Neural crest cell (in vitro differentiated cells): ENCODE measurements around the gene FUNDC2. TPM values are rescaled to one million over a fixed set of nuclear protein-coding genes. Genes with fewer than 3 reads are reported as not detected.
A peak's percentile ranks its signal among the peaks of the same experiment; 100 is the strongest.

Experiments used
- DNase-seq: peaks from one replicate; pipeline ENCODE4 v3.0.0; 2021; ENCODE audit warnings: low read depth, mixed read lengths, low spot score
- H3K27ac Mint-ChIP-seq: one replicate; pipeline ENCODE4 v1.8.0; 2021; ENCODE audit warnings: mild to moderate bottlenecking, mixed read lengths; ENCODE audit not compliant: unreplicated experiment
- H3K27me3 Mint-ChIP-seq: 2 replicates; pipeline ENCODE4 v1.8.0; 2021; ENCODE audit warnings: low read depth, mild to moderate bottlenecking, mixed read lengths
- H3K36me3 Mint-ChIP-seq: 2 replicates; pipeline ENCODE4 v1.8.0; 2021; ENCODE audit warnings: low read depth, mild to moderate bottlenecking, mixed read lengths
- H3K4me1 Mint-ChIP-seq: 2 replicates; pipeline ENCODE4 v1.8.0; 2021; ENCODE audit warnings: mixed read lengths
- H3K4me3 Mint-ChIP-seq: one replicate; pipeline ENCODE4 v1.8.0; 2021; ENCODE audit warnings: mild to moderate bottlenecking, mixed read lengths
- H3K9me3 Mint-ChIP-seq: 2 replicates; pipeline ENCODE4 v1.8.0; 2021; ENCODE audit warnings: mixed read lengths
- total RNA-seq: library from RNA; stranded (reverse); gene quantifications from 2 replicates; pipeline ENCODE4 v1.2.1, GENCODE V29; 2021
- TF ChIP-seq, protein P1 (sequence below): fragments of 200-600 bp; sonication (generic); conservative IDR thresholded peaks from 2 replicates; pipeline ENCODE4 v1.5.0; 2021; ENCODE audit warnings: antibody characterized with exemption, mild to moderate bottlenecking

Gene FUNDC2
- total RNA-seq, 1 donor from 2014 or later: 105 TPM

DNA sequence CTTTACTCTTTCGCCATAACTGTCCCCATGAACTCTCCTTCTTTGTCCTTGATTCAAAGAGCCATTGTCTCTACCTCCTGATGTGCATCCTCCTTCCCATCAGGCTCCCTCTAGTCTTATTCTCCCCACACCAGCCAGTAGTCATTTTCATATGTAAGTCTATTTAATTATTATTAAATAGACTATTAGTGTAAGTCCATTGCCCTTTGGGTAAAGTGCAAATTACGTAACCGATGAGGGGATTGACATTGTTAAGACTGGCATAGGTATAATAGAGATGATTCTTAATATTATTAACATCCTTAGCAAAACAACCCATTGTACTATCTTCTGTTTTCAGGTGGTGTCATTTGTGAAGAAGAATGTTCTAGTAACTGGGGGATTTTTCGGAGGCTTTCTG lies 27.6 kb downstream of the FUNDC2 start:
- Mint-ChIP-seq H3K9me3 (peaks cover 4% of the 10 kb centered on the region), H3K36me3 (peaks cover 16% of the 10 kb centered on the region), H3K4me1 (peaks cover 3% of the 10 kb centered on the region), H3K27me3 (no peaks in the 10 kb centered on the region), H3K27ac (no peak overlapping the region), H3K4me3 (no peak overlapping the region)
- DNase-seq: no peak
- TF ChIP-seq, protein P1, sequence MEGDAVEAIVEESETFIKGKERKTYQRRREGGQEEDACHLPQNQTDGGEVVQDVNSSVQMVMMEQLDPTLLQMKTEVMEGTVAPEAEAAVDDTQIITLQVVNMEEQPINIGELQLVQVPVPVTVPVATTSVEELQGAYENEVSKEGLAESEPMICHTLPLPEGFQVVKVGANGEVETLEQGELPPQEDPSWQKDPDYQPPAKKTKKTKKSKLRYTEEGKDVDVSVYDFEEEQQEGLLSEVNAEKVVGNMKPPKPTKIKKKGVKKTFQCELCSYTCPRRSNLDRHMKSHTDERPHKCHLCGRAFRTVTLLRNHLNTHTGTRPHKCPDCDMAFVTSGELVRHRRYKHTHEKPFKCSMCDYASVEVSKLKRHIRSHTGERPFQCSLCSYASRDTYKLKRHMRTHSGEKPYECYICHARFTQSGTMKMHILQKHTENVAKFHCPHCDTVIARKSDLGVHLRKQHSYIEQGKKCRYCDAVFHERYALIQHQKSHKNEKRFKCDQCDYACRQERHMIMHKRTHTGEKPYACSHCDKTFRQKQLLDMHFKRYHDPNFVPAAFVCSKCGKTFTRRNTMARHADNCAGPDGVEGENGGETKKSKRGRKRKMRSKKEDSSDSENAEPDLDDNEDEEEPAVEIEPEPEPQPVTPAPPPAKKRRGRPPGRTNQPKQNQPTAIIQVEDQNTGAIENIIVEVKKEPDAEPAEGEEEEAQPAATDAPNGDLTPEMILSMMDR: no peak

GRCh38 chrX:155055494-155055893 lies 28.9 kb downstream of the FUNDC2 start:
- Mint-ChIP-seq H3K27me3 (no peaks in the 10 kb centered on the region), H3K4me3 (no peak overlapping the region), H3K36me3 (peaks cover 13% of the 10 kb centered on the region), H3K4me1 (peaks cover 3% of the 10 kb centered on the region), H3K9me3 (peaks cover 4% of the 10 kb centered on the region), H3K27ac (no peak overlapping the region)
- DNase-seq: no peak
- TF ChIP-seq, protein P1: no peak

GRCh38 chrX:155056471-155056870 lies 29.8 kb downstream of the FUNDC2 start:
- Mint-ChIP-seq H3K4me3 (no peak overlapping the region), H3K9me3 (peaks cover 4% of the 10 kb centered on the region), H3K4me1 (peaks cover 3% of the 10 kb centered on the region), H3K36me3 (peaks cover 11% of the 10 kb centered on the region), H3K27me3 (no peaks in the 10 kb centered on the region), H3K27ac (no peak overlapping the region)
- DNase-seq: no peak
- TF ChIP-seq, protein P1: no peak

GRCh38 chrX:155056877-155057792 lies 30.5 kb downstream of the FUNDC2 start:
- peaks cover 4% of the 10 kb centered on the region for H3K9me3 Mint-ChIP-seq
- peaks cover 7% of the 10 kb centered on the region for H3K36me3 Mint-ChIP-seq
- peak; percentile 43 for DNase-seq
- no peak overlapping the region for H3K27ac Mint-ChIP-seq
- H3K4me3 Mint-ChIP-seq: no peak overlapping the region
- TF ChIP-seq, protein P1: peak; percentile 75
- peaks cover 3% of the 10 kb centered on the region for H3K4me1 Mint-ChIP-seq
- H3K27me3 Mint-ChIP-seq: no peaks in the 10 kb centered on the region

GRCh38 chrX:155061760-155062159 lies 35.1 kb downstream of the FUNDC2 start:
- Mint-ChIP-seq H3K9me3 (no peaks in the 10 kb centered on the region), H3K27ac (no peak overlapping the region), H3K27me3 (no peaks in the 10 kb centered on the region), H3K36me3 (no peaks in the 10 kb centered on the region), H3K4me1 (peaks cover 3% of the 10 kb centered on the region), H3K4me3 (no peak overlapping the region)
- DNase-seq: no peak
- TF ChIP-seq, protein P1: no peak
